PFSK-1 (cell line): ENCODE data around the gene HOXB1.

Experiments used
- FOXP2 ChIP-seq: optimal IDR thresholded peaks from 2 replicates; pipeline ENCODE3; 2011; ENCODE audit warnings: borderline replicate concordance, control low read depth, inconsistent platforms; ENCODE audit not compliant: insufficient read depth; ENCODE audit errors: extremely low read length, extremely low read depth
- POLR2AphosphoS5 ChIP-seq: IDR thresholded peaks from 2 replicates; pipeline ENCODE4 v1.6.1; 2012; ENCODE audit warnings: low read depth, mild to moderate bottlenecking, control low read depth, low read length, moderate library complexity
- SIN3A ChIP-seq: IDR thresholded peaks from 2 replicates; pipeline ENCODE4 v1.6.1; 2012; ENCODE audit warnings: mild to moderate bottlenecking, low read length, moderate library complexity, borderline replicate concordance; ENCODE audit not compliant: insufficient read depth
- TAF1 ChIP-seq: IDR thresholded peaks from 2 replicates; pipeline ENCODE4 v1.6.1; 2012; ENCODE audit warnings: low read length, control low read depth, borderline replicate concordance; ENCODE audit not compliant: insufficient read depth
- TF ChIP-seq, protein P1 (sequence below), 2 experiments: IDR thresholded peaks; 2 replicates each; pipeline versions ENCODE4 v1.6.1 to v1.8.0; 2011 to 2012; ENCODE audit warnings: low read depth in 2 of 2, low read length in 2 of 2, control low read depth in 1 of 2, inconsistent platforms in 1 of 2, mild to moderate bottlenecking in 1 of 2, moderate library complexity in 1 of 2; ENCODE audit not compliant: insufficient read depth in 1 of 2

HOXB1 gene

DNA sequence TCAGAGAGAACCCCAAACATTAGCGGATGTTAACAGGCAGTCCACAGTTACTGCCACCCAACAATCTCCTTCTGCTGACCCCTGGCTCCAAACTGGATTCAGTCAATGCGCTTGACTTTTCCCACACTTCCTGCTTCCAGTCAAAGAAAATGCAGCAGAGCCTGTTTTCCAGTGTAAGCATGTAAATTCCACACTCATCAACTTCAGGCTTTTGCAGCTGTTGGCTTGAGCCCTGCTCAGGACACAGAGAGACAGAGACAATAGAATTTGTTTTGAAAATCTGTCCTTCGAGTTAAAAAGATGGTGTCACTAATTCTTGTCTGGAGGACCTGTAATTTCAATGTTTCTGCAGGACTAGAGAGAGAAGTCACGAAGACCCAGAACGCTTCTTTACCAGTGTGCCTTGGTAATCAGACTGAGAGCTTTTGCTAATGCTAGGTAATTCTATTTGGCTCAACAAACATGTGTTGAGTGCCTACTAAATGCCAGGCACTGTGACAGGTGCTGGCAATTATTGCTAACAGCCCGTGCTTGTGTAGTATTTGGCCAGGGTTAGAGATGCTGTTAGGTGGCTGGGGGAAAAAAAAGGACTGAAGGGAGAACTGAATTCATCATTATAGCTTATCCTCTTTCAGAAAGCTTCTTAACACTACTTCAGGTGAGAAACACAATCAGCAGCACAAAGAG lies 32.5 kb downstream of the HOXB1 start:
- TF ChIP-seq TAF1 (no peak), FOXP2 (no peak), SIN3A (no peak), POLR2AphosphoS5 (no peak)
- TF ChIP-seq, protein P1, sequence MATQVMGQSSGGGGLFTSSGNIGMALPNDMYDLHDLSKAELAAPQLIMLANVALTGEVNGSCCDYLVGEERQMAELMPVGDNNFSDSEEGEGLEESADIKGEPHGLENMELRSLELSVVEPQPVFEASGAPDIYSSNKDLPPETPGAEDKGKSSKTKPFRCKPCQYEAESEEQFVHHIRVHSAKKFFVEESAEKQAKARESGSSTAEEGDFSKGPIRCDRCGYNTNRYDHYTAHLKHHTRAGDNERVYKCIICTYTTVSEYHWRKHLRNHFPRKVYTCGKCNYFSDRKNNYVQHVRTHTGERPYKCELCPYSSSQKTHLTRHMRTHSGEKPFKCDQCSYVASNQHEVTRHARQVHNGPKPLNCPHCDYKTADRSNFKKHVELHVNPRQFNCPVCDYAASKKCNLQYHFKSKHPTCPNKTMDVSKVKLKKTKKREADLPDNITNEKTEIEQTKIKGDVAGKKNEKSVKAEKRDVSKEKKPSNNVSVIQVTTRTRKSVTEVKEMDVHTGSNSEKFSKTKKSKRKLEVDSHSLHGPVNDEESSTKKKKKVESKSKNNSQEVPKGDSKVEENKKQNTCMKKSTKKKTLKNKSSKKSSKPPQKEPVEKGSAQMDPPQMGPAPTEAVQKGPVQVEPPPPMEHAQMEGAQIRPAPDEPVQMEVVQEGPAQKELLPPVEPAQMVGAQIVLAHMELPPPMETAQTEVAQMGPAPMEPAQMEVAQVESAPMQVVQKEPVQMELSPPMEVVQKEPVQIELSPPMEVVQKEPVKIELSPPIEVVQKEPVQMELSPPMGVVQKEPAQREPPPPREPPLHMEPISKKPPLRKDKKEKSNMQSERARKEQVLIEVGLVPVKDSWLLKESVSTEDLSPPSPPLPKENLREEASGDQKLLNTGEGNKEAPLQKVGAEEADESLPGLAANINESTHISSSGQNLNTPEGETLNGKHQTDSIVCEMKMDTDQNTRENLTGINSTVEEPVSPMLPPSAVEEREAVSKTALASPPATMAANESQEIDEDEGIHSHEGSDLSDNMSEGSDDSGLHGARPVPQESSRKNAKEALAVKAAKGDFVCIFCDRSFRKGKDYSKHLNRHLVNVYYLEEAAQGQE (IDR thresholded peaks at IDR 0.05; ENCODE audit: insufficient read depth in 1 of 2, low read depth in 2 of 2, low read length in 2 of 2), result no peak

DNA sequence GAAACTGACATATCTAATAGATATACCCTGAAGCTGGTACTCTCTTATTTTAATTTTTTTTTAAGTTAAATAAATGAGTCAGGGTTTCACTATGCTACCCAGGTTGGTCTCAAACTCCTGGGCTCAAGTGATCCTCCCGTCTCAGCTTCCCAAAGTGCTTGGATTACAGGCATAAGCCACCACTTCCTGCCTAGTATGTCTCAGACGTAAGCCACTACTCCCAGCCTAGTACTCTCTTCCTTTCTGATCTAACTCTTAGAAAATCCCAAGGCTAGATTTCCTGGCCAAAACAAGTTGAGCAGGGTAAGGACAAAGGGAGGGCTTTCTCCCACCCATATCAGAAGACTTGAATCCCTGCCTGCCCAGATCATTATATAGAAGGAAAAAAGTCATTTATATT lies 33.7 kb downstream of the HOXB1 start:
- TF ChIP-seq, protein P1 (IDR thresholded peaks at IDR 0.05; ENCODE audit: insufficient read depth in 1 of 2, low read depth in 2 of 2, low read length in 2 of 2), result no peak
- TF ChIP-seq FOXP2 (no peak), POLR2AphosphoS5 (no peak), TAF1 (no peak), SIN3A (no peak)

DNA sequence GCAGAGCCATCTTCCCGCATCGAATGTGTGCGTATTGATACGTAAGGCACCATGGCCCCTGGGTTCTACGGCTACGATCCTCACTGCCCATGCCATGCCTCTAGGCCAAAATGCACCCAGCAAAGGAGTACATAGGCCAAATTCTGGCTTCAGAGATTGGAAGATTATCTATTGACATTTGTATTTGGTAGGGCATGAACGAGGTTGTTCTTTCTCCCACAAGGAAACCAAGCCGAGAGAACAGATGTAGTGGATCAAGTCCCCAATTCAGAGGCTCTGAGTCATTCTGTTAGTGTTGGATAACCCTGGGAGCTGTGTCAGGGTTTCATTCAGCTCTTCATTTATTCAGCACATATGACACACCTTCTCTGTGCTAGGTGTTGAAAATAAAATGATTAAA lies 36.5 kb downstream of the HOXB1 start:
- no peak for TF ChIP-seq TAF1
- no peak for TF ChIP-seq POLR2AphosphoS5
- no peak for TF ChIP-seq FOXP2
- TF ChIP-seq SIN3A, result no peak
- TF ChIP-seq, protein P1 (IDR thresholded peaks at IDR 0.05; ENCODE audit: insufficient read depth in 1 of 2, low read depth in 2 of 2, low read length in 2 of 2), result no peak

DNA sequence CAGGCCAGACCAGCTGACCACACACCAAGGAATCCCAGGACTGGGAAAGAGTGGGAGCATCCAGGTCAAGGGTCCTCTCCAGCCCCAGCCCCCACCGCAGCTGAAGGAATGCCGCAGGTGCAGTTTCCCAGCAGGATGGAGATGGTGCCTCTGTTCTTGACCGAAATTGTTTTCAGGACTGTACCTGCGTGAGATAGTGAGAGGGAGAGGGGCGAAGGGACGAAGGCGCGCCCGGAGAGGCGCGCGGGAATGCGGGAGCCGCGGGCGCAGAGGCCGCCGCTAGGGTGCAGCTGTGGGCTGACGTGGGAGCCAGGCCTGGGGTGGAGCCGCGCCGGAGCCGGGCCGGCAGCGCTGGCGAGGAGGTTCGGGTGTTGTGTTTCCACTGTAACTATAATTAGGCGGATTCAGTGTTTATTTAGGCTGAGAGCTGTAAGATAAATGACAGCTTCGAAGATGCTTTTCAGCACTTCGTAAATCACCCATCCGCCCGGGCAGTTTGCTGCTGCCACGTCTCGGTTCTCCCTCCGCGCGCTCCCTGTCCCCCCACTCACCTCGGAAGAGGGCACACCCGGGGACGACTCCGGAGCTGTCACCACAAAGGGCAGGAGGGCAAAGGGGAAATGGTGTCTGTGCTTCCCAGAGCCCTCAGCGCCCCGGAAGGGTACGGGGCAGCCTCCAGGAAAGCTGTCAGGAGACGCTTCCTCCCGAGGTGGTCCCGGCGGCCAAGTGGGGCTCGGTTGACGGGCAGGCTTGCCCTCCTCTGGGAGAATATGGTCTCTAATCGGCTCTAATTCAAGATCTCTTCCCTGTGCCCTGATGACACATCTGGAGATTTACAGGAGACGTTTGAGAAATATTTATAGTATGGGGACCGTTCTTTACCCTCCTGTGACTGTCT lies 38.2 kb downstream of the HOXB1 start:
- TF ChIP-seq FOXP2 (peak; percentile 38), POLR2AphosphoS5 (no peak)

DNA sequence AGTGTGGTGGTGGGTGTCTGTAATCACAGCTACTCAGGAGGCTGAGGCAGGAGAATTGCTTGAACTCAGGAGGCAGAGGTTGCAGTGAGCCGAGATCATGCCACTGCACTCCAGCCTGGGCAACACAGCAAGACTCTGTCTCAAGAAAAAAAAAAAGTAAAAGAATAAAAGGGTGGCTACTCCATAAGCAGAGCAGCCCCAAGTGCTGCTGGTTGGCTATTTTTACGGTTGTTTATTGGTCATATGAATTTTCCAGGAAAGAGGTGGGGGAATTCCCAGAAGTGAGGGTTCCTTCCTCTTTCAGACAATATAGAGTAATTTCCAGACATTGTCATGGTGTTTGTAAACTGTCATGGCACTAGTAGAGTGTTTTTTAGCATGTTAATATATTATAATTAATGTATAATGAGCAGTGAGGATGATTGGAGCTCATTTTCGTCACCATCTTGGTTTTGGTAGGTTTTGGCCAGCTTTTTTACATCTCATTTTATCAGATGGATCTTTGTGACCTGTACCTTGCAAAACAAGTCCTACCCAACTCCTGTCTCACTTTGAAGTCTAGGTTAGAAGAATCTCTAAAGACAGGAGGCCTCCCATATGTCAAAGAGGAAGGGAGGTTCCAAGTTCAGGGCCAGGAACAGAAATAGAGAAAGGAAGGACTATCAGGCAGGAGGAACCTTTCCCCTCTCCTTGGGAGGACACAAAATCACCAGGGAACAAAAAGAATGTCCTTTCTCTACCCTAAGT lies 39.1 kb downstream of the HOXB1 start:
- TF ChIP-seq FOXP2, result no peak
- TF ChIP-seq, protein P1 (IDR thresholded peaks at IDR 0.05; ENCODE audit: insufficient read depth in 1 of 2, low read depth in 2 of 2, low read length in 2 of 2), result no peak
- no peak for TF ChIP-seq SIN3A
- TF ChIP-seq TAF1, result no peak
- TF ChIP-seq POLR2AphosphoS5, result no peak
